ENCODE results near the gene ZFR.
"Not testable (repeated sequence)": the region's sequence is repeated elsewhere in the genome, so short reads cannot be mapped to it uniquely, and the experiment has no call there.

Gene ZFR

DNA sequence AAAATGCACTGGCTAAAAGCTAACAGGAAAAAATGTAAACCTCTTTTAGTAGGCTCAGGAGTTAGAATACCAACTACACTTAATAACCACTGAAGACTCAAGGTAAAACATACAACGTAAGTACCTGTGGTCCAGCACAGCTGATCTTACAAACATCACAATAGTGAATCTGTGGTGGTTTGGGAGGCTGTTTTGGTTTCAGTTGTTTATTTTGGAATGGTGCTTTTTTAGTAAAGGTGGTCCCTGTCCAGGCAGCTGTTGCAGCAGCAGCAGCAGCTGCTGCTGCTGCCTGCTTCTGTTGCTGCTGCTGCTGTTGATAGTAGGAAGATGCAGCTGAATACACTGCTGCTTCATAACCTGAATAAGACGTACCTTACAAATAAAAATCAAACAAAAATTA is 37.9 kb downstream of the ZFR start:
- DNase-seq (ENCODE audit: low read depth): no peak

DNA sequence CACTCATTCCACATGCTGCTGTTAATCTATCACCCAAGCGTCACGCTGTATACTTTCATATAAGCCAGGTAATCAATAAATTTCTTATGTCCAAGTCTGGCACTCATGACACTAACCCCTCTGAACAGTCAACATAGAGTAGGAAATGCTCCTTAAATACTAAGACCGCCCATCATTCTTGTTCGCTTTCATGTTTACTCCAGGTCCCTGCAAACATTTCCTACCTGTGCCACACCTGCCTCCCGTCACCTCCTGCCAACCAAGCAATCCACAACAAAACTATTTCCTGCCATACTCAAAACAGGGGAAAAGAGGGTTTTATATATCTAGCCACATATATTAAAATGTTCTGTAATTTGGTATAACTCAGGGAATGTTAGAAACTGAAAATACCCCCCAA is 39.0 kb downstream of the ZFR start:
- no peak for DNase-seq (ENCODE audit: low read depth)

DNA sequence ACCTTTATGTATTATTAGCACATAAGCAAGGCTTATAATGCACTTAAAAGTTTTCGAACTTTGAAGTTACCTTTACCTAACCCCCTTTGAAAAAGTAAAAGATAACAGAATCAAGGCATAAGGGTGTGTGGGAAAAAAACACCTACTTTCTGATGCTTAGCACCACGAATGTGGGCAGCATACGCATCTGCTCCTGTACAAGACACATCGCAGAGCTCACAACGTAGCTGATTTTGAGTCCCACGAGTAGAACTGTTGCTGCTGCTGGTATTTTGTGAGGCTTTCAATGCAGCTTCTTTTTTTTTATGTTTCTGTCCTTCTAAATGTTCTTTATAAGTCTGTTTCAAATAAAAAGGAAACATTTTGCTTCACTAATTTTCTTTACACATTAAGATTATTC is 40.8 kb downstream of the ZFR start:
- no peak for DNase-seq (ENCODE audit: low read depth)

DNA sequence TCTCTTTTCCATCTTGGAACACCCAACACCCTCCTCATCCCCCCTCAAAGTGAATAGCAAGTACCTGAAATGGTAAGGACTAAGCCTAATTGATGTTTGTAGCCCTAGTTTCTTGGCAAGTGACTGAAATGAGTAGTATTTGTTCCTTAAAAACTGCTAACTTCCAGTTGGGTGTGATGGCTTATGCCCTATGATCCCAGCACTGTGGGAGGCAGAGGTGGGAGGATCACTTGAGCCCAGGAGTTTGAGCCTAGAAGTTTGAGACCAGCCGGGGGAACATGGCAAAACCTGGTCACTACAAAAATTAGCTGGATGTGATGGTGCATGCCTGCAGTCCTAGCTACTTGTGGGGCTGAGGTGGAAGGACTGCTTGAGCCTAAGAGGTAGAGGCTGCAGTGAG is 44.1 kb downstream of the ZFR start:
- no peak for DNase-seq (ENCODE audit: low read depth)

DNA sequence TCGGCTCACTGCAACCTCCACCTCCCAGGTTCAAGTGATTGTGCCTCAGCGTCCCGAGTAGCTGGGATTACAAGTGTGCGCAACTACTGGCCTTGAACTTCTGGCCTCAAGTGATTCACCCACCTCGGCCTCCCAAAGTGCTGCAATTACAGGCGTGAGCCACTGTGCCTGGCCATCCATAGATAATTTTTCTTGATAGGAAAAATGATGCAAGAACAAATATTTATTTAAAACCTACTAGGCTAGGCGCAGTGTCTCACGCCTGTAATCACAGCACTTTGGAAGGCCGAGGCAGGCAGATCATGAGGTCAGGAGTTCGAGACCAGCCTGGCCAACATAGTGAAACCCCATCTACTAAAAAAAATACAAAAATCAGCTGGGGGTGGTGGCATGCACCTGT is 45.8 kb downstream of the ZFR start:
- not testable (repeated sequence) for DNase-seq (ENCODE audit: low read depth)

DNA sequence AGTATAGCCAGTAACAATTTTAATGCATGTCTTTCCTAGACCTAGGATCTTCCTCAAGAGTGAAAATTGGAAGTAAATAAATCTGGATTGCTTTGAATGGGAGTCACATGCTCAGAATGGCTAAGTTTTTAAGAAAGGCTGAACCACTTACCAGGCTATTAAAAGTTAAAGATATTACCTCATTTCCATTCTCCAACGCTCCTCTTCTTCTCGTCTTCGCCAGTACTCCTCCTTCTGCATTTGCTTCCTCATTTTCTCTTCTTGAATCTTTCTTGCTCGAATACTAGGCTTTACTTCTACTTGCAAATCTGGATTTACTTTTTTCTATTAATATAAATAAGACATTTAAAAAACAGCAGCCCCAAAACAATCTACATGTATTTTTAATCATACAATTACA is 49.6 kb downstream of the ZFR start:
- no peak for DNase-seq (ENCODE audit: low read depth)

DNA sequence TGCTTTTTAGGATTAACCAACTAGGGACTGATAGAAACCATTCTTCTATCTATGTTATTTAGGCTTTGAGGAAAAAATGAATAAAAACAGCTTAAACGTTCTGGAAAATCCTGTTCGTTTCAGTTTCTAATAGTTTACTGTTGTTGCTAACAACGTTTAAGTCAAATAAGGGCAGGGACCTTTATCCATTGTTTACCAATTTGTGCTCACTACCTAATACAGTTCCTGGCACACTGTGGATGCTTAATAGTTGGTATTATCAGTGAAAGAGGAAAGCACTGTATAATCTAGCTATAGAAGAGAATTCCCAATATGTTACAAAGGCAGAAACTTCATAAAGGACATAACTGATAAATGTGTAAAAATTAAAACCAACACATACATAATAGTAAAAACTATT is 52.5 kb downstream of the ZFR start:
- no peak for DNase-seq (ENCODE audit: low read depth)

DNA sequence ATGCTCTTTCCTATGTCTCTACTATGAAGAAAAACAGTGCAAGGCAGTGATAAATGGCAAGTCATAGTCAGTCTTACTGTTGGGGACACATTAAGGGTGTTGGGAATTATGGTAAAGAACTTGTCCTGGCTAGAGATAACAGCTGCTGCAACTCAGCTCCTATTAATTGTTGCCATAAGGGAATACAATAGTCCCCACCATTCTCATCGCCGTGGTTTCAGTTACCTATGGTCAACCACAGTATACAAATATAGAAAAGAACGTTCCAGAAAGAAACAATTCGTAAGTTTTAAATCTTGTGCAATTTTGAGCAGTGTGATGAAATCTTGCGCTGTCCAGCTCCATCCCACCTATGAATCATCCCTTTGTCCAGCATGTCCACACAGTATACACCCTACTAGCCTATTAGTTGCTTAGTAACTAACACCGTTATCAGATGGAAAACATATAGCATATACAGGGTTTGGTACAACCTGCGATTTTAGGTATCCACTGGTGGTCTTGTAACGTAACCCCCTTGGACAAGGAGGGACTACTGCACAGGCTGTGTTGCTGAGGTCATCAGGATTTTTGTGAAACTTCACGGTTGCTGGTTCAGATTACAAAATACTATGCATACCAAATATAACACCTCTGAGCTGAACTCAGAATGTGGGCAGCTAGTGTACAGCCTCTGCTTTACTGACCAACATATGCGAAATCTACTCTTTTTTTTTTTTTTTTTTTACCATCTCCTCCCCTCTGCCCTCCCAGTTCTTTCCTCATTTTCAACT is 53.5 kb downstream of the ZFR start:
- DNase-seq (ENCODE audit: low read depth): no peak

DNA sequence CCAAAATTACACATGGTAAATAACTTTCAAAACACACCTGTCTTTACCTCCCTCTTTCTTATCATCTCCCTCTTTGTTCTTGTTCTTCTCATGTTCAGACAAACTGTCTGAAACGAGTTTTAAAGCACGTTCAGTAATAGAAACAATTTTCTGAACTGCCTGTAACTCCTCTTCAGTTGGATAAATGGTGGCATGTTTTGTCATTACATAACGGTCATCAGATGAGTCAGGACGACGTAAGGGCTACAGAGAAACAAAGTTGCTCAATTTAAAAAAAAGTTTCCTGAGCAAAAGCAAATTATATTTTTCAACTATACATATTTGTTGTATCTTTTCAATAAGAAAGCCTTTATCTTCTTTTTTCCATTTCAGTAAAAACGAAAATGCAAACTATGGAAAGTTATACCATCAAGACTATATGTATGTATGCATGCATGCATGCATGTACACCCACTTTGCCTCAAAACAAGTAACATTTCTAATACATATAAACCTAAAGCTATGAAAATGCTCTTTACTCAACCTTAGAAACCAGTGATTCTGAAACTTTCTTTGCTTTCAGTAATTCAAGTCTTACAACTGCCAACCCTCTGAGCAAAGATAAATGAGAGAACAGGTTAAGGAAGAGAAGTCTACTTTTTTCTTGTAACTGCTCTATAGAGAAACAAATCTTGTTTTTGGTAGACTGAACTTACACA is 56.0 kb downstream of the ZFR start:
- DNase-seq (ENCODE audit: low read depth): no peak

DNA sequence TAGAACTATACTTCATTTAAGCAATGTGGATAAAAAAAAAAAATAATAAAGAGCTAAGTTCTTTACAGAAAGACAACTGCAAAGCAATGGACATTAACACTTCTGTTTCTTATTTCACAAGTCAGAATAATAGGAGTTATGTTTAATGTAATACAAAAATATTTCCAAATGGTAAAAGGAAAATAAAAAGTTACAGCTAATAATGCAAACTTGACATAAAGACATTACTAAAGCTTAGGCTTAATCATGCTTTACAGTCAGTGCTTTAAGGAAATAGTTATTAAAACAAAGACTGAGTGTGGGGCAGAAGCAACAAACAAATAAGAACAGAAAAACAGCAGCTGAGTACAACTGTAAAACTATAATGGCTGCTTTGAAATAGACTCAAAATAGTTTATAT is 56.7 kb downstream of the ZFR start:
- no peak for DNase-seq (ENCODE audit: low read depth)

DNA sequence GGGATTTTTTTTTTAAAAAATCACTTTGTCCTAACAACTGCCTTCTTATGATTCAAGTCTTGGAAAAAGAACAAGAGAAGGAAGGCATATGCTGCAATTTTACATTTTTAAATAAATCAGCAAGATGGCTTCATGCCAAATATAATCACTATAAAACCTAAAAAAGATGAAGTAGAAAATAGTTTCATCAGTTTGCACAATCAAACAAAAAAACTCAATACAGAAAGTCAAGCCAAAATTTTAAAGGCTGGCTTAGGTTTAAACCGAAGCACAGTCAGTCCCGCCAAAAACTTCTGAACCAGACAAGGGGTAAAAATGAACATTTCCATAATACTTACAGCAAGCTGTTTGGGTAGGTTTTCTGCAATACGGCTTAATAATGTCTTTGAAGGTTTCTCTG is 57.3 kb downstream of the ZFR start:
- DNase-seq (ENCODE audit: low read depth): no peak

DNA sequence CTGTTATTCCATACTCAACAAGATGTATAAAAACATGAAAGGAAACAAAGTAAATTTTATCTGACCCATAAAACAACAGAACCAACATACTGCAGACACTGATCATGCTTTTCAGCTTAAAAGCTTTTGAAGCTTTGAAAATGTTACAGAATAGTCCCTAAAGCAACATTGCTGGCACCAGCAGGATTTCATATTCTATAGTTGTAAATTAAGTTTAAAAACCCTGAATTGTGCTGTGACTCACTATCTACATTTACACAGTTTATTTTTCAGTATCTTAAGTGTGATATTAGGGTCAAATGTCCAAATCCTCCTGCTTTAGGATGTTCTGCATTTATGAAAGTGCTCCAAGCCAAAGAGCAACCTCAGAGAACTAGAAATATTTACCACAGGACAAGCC is 59.9 kb downstream of the ZFR start:
- no peak for DNase-seq (ENCODE audit: low read depth)

DNA sequence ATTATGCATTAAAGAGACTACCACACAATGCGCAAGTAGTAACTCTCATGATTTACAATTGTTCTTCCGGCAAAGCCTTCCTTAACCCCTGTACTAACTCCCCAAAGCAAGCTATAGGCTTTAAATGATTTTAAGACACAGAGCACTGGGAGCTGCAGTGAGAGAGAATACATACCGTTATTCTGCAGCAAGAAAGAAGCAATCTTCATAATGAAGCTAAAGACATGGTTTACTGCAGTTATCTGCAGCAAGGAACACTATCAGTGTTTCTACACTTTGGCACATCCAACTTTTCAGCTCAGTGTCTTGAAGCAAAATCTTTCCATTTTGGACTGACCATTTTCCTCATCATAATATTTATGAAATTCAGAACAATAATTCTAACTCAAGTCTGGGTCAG is 61.0 kb downstream of the ZFR start:
- DNase-seq (ENCODE audit: low read depth): no peak

DNA sequence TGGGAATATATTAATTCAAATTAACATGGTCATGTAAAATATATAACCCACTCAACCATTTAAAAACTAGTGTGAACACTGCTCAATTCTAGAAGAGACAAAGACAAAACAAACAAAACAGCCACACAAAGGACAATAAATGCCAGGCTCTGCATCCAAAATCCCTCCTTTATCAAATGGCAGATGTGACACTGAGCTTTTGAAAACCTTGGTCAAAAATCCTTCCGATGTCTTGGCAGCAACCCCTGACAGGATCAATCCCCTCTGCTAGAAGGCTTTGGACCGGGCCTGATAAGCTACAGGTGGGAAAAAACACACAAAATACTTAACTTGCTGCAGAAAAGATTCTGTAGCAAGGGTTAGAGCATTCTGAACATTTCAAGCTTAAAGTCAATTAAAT is 61.5 kb downstream of the ZFR start:
- DNase-seq (ENCODE audit: low read depth): no peak

DNA sequence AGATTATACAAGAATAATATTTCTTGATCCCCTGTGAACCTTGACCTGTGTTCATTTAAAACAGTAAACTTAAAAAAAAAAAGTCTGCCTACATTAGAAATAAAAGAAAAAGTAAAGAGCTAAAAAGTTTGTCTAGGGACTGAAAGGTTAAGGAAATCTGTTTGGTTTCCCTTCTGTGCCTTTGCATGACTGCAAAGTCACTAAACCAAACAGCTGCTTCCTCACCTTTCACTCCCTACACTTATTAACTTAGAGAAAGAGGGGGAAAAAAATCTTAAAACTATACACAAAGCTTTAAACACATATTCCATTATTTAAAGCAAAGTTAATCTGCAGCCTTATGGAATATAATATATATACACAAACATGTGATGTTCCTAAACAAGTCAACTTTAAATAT is 65.1 kb downstream of the ZFR start:
- DNase-seq (ENCODE audit: low read depth): no peak

DNA sequence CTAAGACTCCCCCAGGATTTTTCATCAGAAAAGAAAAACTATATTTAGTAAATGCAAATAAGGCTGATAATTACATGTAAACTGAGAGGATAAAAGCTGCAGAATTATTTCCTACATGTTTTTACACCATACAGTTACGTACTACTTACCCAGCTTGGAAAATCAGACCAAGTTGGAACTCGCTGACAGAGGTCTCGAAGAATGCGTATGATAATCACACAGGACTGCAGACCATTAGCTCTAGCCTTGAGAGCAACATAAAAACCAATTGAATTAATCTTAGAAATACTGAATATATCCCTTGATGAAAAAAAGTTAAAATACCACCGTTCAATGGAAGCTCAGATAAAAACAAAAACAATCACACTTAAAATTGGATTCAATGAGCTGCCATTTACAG is 65.6 kb downstream of the ZFR start:
- DNase-seq (ENCODE audit: low read depth): no peak

DNA sequence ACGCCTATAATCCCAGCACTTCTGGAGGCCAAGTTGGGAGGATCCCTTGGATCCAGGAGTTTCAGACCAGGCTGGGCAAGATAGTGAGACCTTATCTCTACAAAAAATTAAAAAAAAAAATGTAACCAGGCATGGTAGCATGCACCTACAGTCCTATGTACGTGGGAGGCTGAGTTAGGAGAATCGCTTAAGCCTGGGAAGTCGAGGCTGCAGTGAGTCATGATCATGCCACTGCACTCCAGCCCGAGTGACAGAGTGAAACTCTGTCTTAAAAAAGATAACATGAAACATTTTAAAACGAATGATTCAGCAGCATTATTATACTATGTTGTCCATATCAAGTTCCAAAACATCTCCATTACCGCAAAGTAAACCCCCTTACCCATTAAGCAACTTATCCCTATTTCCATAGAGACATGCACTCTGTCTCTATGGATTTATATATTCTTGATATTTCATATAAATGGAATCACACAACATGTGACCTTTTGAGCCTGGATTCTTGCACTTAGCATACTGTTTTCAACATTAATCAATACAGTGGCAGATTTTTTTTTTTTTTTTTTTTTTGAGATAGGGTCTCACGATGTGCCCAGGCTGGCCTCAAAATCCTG is 74.9 kb downstream of the ZFR start:
- DNase-seq (ENCODE audit: low read depth): no peak

DNA sequence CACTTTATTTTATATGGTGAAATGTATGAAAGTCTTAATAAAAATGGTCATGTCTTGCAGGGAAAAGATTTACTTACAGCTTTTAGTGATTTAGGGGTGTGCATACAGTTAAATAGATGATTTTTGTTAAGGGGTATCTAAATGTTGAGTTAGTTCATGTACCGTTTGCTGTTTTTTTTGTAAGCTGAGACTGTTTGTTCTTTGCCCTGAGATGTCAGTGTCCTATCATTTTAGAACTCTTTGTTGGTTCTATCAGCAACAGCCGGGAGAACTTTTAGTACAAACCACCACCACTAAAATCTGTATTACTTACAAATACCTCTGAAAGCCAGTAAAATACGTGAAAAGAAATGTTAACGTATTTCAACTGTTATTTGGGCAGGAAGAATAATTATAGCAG is 75.5 kb downstream of the ZFR start:
- no peak for DNase-seq (ENCODE audit: low read depth)

DNA sequence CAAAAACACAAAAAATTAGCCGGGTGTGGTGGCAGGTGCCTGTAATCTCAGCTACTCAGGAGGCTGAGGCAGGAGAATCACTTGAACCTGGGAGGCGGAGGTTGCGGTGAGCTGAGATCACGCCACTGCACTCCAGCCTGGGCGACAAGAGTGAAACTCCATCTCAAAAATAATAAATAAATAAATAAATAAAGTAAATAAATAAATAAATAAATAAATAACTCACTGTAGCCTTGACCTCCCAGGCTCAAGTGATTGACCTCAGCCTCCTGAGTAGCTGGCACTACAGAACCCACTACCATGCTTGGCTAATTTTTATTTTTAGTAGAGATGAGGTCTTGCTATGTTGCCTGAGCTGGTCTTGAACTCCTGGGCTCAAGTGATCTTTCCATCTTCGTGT is 77.3 kb downstream of the ZFR start:
- not testable (repeated sequence) for DNase-seq (ENCODE audit: low read depth)

DNA sequence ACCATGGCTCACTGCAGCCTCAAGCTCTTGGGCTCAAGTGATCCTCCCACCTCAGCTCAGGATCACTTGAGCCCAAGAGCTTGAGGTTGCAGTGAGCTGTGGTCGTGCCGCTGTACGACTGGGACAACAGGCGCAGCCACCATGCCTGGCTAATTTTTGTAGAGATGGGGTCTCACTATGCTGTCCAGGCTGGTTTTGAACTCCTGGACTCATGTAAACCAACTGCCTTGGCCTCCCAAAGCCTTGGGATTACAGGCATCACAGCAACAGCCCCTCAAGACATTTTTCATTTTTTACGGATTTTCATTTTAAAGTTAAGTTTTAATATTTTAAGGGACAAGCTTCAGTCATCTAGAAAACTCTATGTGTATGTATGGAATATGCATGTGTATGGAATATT is 78.9 kb downstream of the ZFR start:
- no peak for DNase-seq (ENCODE audit: low read depth)

DNA sequence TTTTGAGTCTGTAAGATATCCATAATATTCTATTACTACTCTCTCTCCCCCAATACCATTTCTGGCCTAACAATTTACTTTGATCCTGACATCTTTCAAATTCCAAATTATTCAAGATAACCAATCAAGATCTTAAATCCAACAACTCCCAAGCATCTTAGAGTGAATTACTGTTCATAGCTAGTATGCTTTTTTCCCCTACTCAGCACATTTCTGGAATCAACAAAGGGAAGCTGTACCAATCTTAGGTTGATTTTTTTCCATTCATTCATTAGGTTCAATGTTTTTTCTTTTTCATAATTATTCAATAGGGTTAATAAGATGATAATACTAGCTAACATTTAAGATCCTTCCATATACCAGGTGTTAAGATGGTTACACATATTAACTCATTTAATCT is 81.5 kb downstream of the ZFR start:
- DNase-seq (ENCODE audit: low read depth): no peak

DNA sequence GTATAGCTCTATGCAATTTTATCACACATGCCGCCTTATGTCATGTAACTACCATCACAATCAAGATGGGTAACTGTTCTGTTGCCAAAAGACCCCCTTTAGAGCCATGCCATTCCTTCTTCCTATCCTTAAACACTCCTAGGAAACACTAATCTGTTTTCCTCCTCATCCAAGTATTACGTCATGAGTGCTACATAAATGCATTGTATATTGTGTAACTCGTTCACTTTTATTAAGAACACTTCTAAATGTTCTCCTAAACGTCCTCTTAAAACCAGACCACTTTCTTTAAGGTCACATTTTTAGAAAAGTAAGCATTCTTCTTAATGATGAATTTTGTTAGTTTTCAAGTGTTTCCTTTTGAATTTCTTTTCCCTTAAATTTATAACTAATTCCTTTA is 82.0 kb downstream of the ZFR start:
- no peak for DNase-seq (ENCODE audit: low read depth)

DNA sequence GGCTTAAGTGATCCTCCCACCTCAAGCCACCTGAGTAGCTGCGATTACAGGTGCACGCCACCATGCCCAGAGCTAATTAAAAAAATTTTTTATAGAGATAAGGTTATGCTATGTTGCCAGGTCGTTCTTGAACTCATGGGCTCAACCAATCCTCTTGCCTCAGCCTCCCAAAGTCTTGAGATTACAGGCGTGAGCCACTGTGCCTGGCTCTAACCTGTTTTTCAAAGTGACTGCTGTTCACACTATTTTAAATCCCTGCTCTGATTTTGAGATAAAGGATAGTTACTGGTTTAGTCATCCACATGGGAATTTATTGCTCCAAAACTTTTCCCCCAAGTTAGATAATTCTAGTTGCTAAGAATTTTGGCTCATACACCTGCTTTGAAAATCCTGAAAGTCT is 83.6 kb downstream of the ZFR start:
- no peak for DNase-seq (ENCODE audit: low read depth)

DNA sequence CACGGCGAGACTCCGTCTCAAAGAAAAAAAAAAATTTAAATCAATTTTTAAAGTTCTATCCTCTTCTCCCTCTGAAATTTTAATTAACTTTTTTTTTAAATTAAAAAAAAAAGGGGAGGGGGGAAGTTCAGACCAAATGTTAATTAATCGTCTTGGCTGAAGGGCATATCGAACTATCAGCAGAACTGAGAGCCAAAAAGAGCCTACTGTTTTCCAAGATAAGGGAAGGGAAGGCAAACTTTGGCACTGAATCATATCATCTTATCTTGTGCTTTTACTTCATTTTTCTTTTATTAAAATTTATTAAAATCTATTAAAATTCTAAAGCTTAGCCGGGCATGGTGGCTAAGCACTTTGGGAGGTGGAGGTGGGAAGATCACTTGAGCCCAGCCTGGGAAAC is 85.9 kb downstream of the ZFR start:
- no peak for DNase-seq (ENCODE audit: low read depth)
